Measurements from ENCODE around the gene FHIT.

GRCh38 chr3:60388731-60389130 is 862.5 kb downstream of the FHIT start:
- no peak for TF ChIP-seq EP300 (IDR thresholded peaks at IDR 0.05)
- no peak for TF ChIP-seq POLR2A (IDR thresholded peaks at IDR 0.05; ENCODE audit: low read depth)

Data from esophagus muscularis mucosa (tissue), 2 donors.